ENCODE data around the gene GRM1.

- TF ChIP-seq CTCF (IDR thresholded peaks at IDR 0.05), result no peak
- TF ChIP-seq POLR2A (IDR thresholded peaks at IDR 0.05), result no peak
Measured at GRCh38 chr6:146339716-146340115, 310.9 kb downstream of the GRM1 start.

All from adrenal gland (tissue), 5 donors.